Sigmoid colon (tissue), 4 donors: Measurements from ENCODE around the gene LUC7L3.

Experiments used
- CTCF ChIP-seq, 4 experiments: fragments of 450-650 bp in 3 of 4; fragments of 200-600 bp in 1 of 4; IDR thresholded peaks; one replicate each; pipeline ENCODE4 v1.5.1; 2016 to 2019; ENCODE audit warnings: antibody characterized with exemption in 4 of 4, mild to moderate bottlenecking in 3 of 4, moderate library complexity in 2 of 4
- EP300 ChIP-seq, 4 donors: sonication (generic); formaldehyde crosslinking; IDR thresholded peaks; one replicate each; pipeline ENCODE4 v1.6.1; 2017; ENCODE audit warnings: antibody characterized with exemption in 4 of 4
- POLR2A ChIP-seq, 2 donors: fragments of 450-650 bp; IDR thresholded peaks; one replicate each; pipeline ENCODE4 v1.6.1; 2016; ENCODE audit warnings: antibody characterized with exemption in 2 of 2, mild to moderate bottlenecking in 2 of 2, moderate library complexity in 2 of 2
- POLR2AphosphoS5 ChIP-seq, 4 donors: sonication (generic); formaldehyde crosslinking; IDR thresholded peaks; one replicate each; pipeline ENCODE4 v1.6.1; 2017; ENCODE audit warnings: antibody characterized with exemption in 4 of 4

GRCh38 chr17:50787106-50787505 lies 67.7 kb downstream of the LUC7L3 start:
- TF ChIP-seq CTCF (IDR thresholded peaks at IDR 0.05): no peak
- no peak for TF ChIP-seq EP300 (IDR thresholded peaks at IDR 0.05)
- TF ChIP-seq POLR2AphosphoS5 (IDR thresholded peaks at IDR 0.05): no peak
- no peak for TF ChIP-seq POLR2A (IDR thresholded peaks at IDR 0.05)
